T-helper 22 cell (primary cell): Measurements from ENCODE around the gene RECQL.

Experiments
- DNase-seq: peaks from one replicate; pipeline ENCODE4 v3.0.0-alpha.2; 2020; ENCODE audit warnings: low read depth

RECQL gene, protein sequence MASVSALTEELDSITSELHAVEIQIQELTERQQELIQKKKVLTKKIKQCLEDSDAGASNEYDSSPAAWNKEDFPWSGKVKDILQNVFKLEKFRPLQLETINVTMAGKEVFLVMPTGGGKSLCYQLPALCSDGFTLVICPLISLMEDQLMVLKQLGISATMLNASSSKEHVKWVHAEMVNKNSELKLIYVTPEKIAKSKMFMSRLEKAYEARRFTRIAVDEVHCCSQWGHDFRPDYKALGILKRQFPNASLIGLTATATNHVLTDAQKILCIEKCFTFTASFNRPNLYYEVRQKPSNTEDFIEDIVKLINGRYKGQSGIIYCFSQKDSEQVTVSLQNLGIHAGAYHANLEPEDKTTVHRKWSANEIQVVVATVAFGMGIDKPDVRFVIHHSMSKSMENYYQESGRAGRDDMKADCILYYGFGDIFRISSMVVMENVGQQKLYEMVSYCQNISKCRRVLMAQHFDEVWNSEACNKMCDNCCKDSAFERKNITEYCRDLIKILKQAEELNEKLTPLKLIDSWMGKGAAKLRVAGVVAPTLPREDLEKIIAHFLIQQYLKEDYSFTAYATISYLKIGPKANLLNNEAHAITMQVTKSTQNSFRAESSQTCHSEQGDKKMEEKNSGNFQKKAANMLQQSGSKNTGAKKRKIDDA

DNA sequence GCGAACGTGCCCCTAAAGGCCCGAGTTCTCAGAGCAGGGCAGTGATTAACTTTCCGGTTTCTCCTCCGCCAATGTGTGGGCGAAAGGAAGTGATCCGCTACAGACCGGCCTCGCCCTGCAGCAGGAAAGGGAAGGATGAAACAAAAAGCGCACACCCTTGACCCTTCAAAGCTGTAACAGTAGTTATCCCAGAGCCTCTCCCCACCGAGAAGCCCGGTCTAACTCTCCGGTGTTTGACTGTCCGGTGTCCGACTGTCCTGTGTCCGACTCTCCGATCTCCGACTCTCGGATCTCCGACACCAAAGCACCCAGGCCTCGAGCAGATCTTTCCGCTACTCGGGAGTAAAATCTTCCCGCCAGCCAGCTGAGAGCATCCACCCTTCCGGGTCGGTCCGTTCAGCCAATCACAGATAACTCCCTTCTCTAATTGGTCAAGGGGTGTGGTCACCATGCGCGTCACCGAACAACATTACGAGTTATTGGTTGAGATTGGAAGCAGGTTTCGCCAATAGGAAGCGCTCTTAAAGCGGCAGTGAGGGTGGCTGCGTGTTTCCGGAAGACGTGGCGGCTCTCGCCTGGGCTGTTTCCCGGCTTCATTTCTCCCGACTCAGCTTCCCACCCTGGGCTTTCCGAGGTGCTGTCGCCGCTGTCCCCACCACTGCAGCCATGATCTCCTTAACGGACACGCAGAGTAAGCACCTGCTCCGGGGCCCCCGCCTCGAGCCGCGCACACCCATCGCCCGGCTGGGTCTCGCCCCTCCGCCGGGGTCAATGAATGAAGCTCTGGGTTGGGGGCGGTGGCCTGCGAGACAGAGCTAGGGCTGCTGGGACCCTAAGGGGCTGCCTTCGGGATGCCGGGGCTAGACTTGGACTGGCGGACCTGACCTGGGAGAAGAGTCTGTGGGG, at the start of gene RECQL, which contains the start of gene GOLT1B:
Gene RECQL, minus strand, starts transcription at position 378 of the 906 bp plus-strand sequence. CDS start 2,065 bp downstream, outside the sequence.
Gene GOLT1B, plus strand, starts transcription at position 532 of the 906 bp plus-strand sequence. Its CDS starts 135 bp downstream, at position 667.
- DNase-seq, result peak; percentile 86

DNA sequence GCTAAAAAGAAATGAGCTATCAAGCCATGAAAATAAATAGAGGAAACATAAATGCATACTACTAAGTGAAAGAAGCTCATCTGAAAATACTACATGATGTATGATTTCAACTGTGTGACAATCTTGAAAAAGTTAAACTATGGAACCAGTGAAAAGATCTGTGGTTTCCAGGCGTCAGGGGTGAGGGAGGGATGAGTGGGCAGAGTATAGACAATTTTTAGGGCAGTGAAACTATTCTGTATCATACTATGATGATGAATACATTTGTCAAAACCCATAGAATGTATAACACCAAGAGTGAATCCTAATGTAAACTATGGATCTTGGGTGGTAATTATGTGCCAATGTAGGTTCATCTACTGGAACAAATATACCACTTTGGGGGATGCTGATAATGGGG, 46.0 kb upstream of the RECQL start:
- DNase-seq, result no peak

DNA sequence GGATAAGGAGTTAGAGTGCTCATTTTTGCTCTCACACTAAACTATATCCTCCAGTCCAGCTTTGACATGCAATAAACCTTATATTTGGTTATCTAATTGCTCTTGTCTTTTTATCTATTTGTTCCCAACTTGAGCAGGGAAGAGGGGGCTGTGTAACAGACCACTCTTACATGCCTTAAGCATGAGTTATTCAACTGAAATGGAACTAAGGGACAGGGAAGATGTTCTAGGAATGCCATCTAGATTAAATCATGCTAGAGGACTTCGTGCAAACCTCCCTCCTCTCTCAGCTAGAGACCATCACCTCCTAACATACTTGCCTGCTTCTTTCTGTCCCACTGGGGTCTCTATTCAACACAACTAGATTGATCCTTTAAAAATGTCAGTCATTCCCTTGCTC, 45.3 kb upstream of the RECQL start:
- DNase-seq, result no peak

DNA sequence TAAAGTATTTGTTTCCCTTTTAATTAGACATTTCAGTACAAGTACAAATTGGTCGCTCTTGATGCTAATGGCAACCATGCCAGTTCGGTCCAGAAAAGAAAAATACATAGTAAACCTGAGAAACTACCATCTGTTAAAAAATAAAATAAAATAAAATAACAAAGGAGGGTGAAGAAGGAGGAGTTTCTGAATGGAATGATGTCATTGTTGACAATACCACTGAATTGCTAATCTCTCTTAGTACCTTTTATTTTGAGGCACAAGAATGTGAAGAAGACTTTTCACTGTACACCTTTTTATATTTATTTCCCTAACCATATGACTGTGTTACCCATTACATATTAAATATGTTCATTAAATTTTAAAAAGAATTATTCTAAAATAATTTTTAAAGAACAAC, 44.1 kb upstream of the RECQL start:
- no peak for DNase-seq

DNA sequence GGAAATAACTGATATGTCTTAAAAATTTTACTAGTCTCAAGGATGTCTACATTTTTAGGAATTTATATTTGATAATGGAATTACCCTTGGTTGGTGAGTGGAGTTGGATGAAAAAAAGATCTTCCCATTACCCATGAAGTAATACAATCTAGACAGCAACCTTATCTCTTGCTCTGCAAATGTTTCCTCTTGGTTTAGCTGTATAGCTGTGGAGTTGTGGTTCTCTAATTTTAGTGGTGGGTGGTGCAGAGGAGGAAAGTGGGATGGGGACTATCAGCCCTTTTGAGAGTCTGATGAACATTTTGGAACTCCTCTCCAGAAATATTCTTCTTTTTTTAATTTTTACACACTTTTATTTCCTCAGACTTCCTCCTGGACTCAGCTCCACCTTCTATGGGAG, 41.7 kb upstream of the RECQL start:
- DNase-seq, result no peak

DNA sequence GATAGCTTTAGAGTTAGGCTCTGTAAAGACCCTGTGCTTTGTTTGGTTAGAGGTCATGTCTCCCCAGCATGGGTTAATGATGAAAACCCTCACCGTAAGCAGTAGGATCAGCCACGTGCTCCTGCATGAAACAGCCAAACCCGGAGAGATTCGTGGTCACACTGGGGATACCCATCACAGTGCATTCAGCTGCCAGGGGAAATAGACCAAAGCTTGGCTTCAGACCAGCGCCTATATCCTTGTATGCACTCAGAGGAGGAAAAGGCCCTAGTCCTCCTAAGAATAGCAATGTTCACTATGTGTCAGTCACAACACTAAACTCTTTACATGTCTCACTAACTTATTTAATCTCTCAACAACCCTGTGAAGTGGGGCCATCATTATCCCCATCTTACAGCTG, 41.0 kb upstream of the RECQL start:
- DNase-seq, result no peak

DNA sequence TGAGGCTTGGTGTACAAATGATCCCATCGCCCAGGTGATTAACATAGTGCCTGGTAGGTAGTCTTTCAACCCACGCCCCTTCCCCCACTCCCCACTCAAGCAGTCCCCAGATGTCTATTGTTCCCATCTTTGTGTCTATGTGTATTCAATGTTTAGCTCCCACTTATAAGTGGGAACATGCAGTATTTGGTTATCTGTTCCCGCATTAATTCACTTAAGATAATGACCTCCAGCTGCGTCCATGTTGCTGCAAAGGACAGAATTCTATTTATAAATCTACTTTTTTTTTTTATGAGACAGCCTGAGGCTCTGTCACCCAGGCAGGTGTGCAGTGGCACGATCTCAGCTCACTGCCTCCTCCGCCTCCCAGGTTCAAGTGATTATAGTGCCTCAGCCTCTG, 40.3 kb upstream of the RECQL start:
- no peak for DNase-seq

DNA sequence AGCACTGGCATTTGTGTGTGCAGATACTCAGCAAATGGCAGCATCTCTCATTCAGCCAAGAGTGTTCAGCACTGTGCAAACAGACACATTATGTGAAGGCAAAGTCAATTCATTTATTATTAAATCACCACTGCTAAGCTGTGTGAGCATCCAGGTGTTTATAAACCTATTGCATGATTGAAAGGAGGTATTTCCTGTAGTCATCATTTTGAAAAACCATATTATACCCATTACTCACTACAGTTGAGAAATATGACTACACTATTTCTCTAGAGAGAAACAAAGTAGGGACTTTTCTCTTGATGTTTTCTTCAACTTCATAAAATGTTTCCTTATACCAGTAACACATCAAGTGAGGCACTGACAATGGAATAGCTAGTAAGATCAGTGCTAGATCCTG, 38.4 kb upstream of the RECQL start:
- no peak for DNase-seq

DNA sequence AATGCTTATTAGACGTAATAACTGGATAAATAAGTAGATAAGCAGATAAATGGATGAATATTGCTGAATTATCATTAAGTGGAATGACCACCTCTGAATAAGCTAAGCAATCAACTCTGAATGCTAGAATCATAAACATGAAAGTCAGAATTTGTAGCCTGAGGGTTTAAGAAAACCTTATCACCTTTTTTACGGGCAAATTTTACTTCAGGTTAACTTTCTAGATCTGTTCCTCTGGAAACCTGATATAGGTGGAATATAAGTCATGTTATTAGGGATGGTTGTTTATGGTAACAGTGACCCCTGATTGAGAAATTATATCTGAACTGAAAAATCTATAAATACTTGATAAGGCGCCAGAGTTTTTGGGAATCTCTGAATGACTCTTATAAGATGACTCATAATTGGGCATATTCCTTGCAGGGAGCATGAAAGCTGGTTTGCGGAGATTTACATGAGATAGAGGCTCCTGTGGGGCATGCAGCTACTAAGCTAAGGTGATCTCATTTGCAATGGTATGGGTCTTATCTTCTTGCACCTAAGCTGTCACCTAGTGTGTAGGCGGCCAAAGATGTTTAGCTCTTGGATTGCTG, 36.7 kb upstream of the RECQL start:
- no peak for DNase-seq

DNA sequence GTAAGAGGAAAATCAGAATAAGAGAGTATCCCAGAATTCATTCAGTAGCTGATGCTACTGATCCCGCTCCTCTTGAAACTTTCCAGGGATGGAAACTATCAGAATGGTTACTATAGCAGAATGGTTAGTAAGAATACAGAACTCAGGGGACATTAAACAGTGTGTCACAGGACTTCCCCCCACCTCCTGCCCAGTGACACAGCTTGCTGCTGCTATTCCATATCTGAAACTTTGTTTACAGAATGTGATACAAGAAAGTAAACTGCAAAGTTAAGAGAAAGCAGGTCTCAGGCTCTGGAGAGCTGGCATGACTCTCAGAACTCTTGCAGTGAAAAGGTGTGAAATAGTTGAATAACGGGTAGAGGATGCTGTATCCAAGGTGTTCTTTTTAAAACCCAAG, 28.0 kb upstream of the RECQL start:
- no peak for DNase-seq

DNA sequence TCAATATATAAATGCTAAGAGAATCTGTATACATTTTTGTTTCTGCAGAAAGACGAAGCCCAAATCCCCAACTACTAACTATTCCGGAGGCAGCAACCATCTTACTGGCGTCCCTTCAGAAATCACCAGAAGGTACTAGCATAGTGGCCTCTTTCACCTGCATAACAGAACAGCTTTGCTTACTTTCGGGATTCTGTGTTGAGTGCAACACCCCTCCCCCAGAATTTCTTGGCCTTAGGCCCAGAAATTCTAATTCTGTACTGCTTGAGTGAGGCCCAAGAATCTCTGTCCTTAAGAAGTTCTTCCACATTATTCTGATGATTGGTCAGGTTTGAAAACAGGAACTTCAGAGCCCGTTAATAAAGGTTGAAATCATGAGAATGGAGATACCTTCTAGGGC, 27.5 kb upstream of the RECQL start:
- no peak for DNase-seq

DNA sequence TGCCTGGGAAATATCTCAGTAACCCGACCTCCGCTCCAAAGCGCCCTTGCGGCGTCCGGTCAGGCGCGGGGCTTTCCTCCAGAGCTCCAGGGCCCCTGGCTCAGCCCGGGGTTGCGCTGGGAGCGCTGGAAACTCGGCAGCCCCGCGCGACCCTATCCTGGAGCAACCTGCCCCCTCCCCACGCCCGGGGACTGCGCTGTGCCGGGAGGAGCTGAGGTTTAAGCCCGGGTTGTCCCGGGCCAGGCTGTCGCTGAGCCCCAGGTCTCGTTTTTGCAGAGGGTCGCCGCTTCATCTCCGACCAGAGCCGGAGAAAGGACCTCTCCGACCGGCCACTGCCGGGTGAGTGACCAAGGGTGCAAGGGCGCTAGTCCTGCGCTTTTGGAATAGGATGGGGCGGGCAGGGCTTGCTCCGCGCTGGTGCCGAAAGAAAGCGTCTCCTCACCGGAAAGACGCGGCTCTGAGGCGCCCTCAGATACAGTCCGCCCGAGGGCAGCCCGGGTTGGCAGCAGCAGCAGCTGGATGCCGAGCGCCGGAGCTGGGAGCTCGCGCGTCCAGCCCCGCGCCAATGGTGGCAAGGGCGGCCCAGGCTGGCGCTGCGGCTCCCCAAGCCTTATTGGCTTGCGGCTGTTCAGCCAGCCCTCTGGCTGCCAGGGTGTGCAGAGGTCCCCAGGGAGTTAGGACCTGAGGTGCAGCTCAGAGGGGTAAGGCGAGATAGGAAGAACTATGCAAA, 26.2 kb upstream of the RECQL start:
- DNase-seq, result peak; percentile 23

DNA sequence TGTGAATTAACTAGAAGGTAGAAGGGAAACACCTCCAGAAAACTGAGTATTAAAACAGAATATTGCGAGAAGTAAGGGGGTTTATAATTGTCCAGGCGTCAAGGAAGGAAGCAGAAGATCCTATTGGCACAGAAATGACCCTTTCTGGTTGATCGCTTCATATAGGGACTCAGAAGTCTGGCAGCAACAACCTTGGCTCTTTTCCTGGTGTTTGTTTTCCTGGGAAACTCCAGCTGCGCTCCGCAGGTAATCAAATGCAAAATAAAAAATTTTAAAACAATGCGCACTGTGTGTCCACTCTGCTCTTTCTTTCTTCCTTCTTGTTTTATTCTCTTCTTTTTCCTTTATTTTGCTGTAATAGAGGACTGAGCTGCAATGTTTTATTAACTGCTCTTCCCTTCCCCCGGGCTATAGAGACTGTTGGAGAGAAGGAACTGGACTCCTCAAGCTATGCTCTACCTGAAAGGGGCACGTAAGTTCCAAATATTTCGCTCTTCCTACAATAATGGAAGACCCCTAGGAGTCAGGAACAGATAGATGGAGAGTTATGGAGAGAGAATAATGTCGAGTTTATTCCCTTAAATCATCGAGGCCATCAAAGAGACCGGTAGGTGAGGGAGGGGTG, 25.4 kb upstream of the RECQL start:
- DNase-seq, result no peak

DNA sequence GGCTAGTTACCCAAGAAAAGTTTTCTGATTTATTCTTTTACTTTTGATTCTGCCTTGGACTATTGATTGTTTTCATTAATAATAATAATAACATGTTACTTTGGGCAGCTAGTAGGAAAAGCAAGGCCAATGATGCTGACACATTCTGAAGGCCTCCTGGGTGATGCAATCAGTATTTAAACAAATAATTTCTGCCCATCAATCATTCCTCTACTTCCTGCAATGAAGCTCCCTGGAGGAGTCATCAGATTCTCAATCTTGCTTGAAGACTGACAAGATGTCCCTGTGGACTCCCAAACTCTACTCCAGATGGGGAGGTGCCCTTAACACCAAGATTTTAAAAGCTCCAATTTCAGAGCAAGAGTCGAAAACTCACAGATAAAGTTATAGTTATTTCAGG, 24.6 kb upstream of the RECQL start, which contains the start of gene SPX:
Gene SPX, plus strand, starts transcription at position 244 of the 400 bp plus-strand sequence. CDS start 177 bp downstream, outside the sequence.
- no peak for DNase-seq

DNA sequence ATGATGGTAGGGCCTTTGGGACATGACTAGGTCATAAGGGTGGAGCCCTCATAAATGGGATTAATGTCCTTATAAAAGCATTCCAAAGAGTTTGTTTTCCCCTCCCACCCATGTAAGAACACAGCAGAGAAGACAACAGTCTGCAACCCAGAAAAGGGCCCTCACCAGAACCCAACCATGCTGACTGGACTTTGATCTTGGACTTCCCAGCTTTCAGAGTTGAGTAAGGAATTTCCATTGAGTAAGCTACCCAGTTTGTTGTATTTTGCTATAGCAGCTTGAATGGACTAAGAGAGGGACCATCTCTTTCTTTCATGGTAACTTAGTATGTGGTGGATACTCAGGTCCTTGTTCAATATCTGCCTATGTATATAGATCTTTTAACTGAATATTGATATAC, 21.7 kb upstream of the RECQL start:
- DNase-seq, result no peak

DNA sequence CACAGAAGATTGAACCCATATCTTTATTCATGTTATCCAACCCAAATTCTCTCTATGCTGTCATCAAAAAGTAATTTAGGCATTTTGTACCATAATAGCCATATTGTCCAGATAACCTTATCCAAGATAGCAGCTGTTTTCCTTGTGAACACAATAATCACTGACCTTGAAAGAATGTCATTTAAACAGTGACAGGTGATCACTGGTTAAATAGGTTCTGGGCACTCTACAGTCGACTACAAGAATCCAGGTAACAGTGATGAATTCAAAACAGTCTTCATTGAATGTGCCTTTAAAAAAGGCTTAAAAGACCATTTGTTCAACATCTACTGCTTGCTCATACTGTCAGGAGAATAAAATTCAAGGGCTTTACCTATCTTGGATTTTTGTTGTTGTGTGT, 20.1 kb upstream of the RECQL start:
- DNase-seq, result no peak

DNA sequence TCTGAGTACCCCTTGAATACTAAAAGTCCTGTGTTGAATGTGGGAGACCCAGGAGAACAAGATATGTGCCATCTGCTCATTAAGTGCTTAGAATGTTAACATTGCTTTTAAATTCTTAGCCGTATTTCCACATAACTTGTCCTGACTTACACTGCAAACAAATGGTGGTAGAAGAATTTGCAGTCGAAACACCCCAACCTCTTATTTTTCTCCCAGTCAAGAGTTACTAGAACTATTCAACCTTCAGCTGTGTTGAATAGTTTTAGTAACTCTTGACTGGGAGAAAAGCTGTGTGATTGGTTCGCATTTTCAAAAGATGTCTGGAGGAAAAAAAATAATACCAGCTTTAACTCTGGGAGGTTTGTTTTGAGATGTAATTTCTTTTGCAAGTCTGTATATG, 17.0 kb upstream of the RECQL start:
- DNase-seq, result no peak

DNA sequence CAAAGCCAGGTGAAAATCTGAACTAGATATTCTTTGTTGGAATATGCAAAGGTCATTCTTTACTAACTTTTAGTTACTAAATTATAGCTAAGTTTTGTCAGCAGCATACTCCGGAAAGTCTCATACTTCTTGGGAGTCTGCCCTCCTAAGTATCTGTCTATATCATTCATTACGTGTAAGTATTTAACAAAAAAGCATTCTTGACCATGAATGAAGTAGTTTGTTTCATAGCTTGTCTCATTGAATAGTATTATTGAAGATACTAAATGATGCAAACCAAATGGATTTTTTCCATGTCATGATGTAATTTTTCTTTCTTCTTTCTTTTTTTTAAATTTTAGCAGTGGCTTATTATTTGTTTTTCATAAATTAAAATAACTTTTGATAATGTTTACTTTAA, 14.8 kb upstream of the RECQL start:
- no peak for DNase-seq

DNA sequence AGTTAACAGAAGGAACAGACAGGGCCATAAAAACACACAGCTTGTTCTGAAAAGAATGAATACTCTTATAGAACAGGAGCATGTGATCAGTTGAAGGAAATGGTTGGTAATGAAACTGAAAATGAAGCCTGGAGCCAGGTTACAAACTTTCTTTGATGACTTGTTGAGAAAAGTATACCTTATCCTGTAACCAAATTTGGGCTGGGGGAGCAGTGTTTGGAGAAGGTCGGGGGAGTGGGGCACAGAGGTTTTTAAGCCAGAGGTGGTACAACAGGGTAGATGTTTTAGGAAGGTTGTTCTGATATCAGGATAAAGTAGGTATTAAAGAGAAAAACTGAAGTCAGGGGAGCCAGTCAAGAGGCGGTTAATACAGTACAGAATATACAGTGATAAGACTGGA, 8.3 kb upstream of the RECQL start:
- no peak for DNase-seq

DNA sequence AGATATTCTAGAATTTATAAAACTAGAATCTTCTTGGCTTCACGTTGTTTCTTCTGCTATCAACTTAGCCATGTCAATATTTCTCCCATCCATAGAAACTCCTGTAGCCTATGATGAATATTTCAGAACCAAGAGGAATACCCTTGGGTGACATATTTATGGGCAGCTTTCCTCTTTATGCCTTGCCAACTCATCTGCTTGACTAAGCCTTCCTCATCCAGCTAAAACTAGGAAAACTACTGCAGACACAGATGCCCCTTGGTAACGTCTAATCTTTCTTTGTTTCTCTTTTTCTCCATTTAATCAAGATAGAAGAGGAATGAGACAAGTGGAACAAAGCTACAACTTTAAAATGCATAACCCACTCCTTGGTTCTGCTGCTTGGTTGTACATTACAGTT, 6.4 kb upstream of the RECQL start:
- DNase-seq, result no peak

DNA sequence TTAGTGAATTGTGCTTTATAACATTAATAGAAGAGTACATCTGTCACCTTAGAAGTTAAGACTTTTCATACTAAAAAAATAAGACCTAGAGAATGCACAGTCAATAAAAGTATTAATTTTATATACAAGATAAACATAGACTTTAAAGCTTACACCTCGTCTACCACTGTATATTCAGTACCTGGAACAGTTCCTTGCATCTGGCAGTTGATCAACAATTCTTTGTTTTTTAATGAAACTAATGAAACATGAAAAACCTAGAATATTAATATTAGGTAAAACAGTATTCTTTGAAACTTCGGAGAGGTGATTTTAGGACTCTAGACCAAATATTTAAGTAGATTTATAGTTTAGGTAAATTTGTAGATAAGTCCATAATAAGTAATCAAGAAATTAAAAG, 4.5 kb upstream of the RECQL start:
- no peak for DNase-seq
